ENCODE results near the gene RALGAPA1. TPM values are rescaled to one million over a fixed set of nuclear protein-coding genes. Genes with fewer than 3 reads are reported as not detected.

Gene RALGAPA1
- polyA plus RNA-seq, 1 donor (not counting 4 experiments of a cell fraction or from before 2014, with no cell fraction given): 12.1 TPM

DNA sequence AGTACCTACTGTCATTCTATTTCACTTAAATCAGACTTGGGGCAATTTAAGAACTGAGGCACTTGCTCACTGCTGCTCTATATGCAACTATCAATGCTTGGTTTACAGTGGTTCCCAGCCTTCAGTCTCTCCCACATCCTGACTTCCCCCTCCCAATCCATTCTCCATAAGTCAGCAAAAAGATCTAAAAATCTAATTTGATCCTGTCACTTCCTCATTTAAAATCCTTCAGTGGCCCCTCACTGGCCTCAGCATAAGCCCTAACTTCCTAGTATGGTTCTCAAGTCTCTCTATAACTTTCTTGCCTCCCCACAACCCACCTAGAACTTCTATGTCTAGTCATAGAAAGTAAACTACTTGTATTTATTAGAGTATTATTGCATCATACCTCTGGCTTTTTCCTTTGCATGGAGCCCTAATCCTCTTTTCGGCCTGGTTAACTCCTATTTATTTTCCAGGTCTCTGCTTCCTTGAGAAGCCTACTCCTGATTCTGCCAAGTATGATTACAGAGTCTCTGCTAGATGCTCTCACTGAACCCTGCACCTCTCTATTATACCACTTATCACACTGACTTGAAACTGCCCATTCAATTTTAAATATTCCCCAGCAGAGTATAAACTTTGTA lies 130.6 kb downstream of the RALGAPA1 start:
- H3K27me3 ChIP-seq (ENCODE audit: control insufficient read depth, extremely low read depth, insufficient read depth, low read length): no peaks in the 10 kb centered on the region
- H3K4me3 ChIP-seq (ENCODE audit: control insufficient read depth in 2 of 3, extremely low read depth in 1 of 3, insufficient read depth in 2 of 3, low read depth in 1 of 3, low read length in 3 of 3): no peak overlapping the region
- DNase-seq (ENCODE audit: low read depth, low spot score) (no peak), FAIRE-seq (no peak)
- H3K9me1 ChIP-seq (ENCODE audit: control insufficient read depth, extremely low read depth, insufficient read depth, low read length): no peaks in the 10 kb centered on the region
- no peak overlapping the region for H3K4me2 ChIP-seq (ENCODE audit: control insufficient read depth, extremely low read depth, insufficient read depth, low read depth, low read length)
- no peaks in the 10 kb centered on the region for H3K79me2 ChIP-seq (ENCODE audit: control insufficient read depth, insufficient read depth, low read length)
- H3K4me1 ChIP-seq (ENCODE audit: control insufficient read depth, extremely low read depth, insufficient read depth, low read length): no peaks in the 10 kb centered on the region
- no peak overlapping the region for H3K9ac ChIP-seq (ENCODE audit: control insufficient read depth, extremely low read depth, insufficient read depth, low read length)
- dilution Hi-C loops (cut with MboI; ENCODE audit: extremely low pct_ligation_motif_present, low sequenced_read_pairs): no loop called here
- H3K27ac ChIP-seq (ENCODE audit: control insufficient read depth, insufficient read depth, low read length): no peak overlapping the region
- TF ChIP-seq, protein P1, sequence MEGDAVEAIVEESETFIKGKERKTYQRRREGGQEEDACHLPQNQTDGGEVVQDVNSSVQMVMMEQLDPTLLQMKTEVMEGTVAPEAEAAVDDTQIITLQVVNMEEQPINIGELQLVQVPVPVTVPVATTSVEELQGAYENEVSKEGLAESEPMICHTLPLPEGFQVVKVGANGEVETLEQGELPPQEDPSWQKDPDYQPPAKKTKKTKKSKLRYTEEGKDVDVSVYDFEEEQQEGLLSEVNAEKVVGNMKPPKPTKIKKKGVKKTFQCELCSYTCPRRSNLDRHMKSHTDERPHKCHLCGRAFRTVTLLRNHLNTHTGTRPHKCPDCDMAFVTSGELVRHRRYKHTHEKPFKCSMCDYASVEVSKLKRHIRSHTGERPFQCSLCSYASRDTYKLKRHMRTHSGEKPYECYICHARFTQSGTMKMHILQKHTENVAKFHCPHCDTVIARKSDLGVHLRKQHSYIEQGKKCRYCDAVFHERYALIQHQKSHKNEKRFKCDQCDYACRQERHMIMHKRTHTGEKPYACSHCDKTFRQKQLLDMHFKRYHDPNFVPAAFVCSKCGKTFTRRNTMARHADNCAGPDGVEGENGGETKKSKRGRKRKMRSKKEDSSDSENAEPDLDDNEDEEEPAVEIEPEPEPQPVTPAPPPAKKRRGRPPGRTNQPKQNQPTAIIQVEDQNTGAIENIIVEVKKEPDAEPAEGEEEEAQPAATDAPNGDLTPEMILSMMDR (optimal IDR thresholded peaks at IDR 0.05 in 1 of 3, IDR thresholded peaks at IDR 0.05 in 1 of 3, conservative IDR thresholded peaks at IDR 0.05 in 1 of 3; ENCODE audit: extremely low read depth in 1 of 3, insufficient read depth in 2 of 3, low read length in 3 of 3): no peak
- no peak for TF ChIP-seq EZH2 (IDR thresholded peaks at IDR 0.05; ENCODE audit: low read length)
- H3K9me3 ChIP-seq (ENCODE audit: control insufficient read depth, low read depth, low read length): no peaks in the 10 kb centered on the region
- H3K36me3 ChIP-seq (ENCODE audit: control insufficient read depth in 2 of 2, extremely low read depth in 1 of 2, insufficient read depth in 2 of 2, low read length in 2 of 2): no peaks in the 10 kb centered on the region
- no peak overlapping the region for H2AFZ ChIP-seq (ENCODE audit: control insufficient read depth, low read length)
- no peaks in the 10 kb centered on the region for H4K20me1 ChIP-seq (ENCODE audit: control insufficient read depth, extremely low read depth, insufficient read depth, low read length)

DNA sequence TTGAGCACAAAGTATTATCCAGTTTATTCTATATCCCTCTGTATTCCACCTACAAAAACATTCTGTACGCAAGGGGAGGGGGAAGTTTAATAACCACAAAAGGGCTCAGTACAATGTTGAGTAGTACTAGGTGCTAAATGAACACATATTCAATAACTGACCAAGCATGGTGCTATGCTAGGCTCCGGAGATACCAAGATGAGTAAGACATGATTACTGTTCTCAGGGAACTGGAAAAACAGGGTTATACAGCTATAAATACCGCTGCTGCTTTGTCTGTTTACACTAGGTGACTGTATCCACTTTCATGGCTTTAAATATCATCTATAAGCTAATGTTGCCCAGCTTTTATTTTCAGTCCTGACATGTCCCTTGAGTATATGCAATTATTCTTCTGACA lies 139.3 kb downstream of the RALGAPA1 start:
- H3K79me2 ChIP-seq (ENCODE audit: control insufficient read depth, insufficient read depth, low read length): no peaks in the 10 kb centered on the region
- H3K9me1 ChIP-seq (ENCODE audit: control insufficient read depth, extremely low read depth, insufficient read depth, low read length): no peaks in the 10 kb centered on the region
- no peak for TF ChIP-seq EZH2 (IDR thresholded peaks at IDR 0.05; ENCODE audit: low read length)
- TF ChIP-seq, protein P1 (optimal IDR thresholded peaks at IDR 0.05 in 1 of 3, IDR thresholded peaks at IDR 0.05 in 1 of 3, conservative IDR thresholded peaks at IDR 0.05 in 1 of 3; ENCODE audit: extremely low read depth in 1 of 3, insufficient read depth in 2 of 3, low read length in 3 of 3): no peak
- H2AFZ ChIP-seq (ENCODE audit: control insufficient read depth, low read length): no peak overlapping the region
- DNase-seq (ENCODE audit: low read depth, low spot score) (no peak), FAIRE-seq (peak; percentile 87)
- no peaks in the 10 kb centered on the region for H3K9me3 ChIP-seq (ENCODE audit: control insufficient read depth, low read depth, low read length)
- H3K4me1 ChIP-seq (ENCODE audit: control insufficient read depth, extremely low read depth, insufficient read depth, low read length): peaks cover 9% of the 10 kb centered on the region
- H3K27ac ChIP-seq (ENCODE audit: control insufficient read depth, insufficient read depth, low read length): peak overlapping the region; percentile 33
- H3K9ac ChIP-seq (ENCODE audit: control insufficient read depth, extremely low read depth, insufficient read depth, low read length): no peak overlapping the region
- dilution Hi-C loops (cut with MboI; ENCODE audit: extremely low pct_ligation_motif_present, low sequenced_read_pairs): no loop called here
- no peaks in the 10 kb centered on the region for H3K27me3 ChIP-seq (ENCODE audit: control insufficient read depth, extremely low read depth, insufficient read depth, low read length)
- no peak overlapping the region for H3K4me3 ChIP-seq (ENCODE audit: control insufficient read depth in 2 of 3, extremely low read depth in 1 of 3, insufficient read depth in 2 of 3, low read depth in 1 of 3, low read length in 3 of 3)
- no peaks in the 10 kb centered on the region for H4K20me1 ChIP-seq (ENCODE audit: control insufficient read depth, extremely low read depth, insufficient read depth, low read length)
- peak overlapping the region; percentile 33 for H3K4me2 ChIP-seq (ENCODE audit: control insufficient read depth, extremely low read depth, insufficient read depth, low read depth, low read length)
- H3K36me3 ChIP-seq (ENCODE audit: control insufficient read depth in 2 of 2, extremely low read depth in 1 of 2, insufficient read depth in 2 of 2, low read length in 2 of 2): no peaks in the 10 kb centered on the region
